ENCODE data around the gene RBM6. TPM values are rescaled to one million over a fixed set of nuclear protein-coding genes. Genes with fewer than 3 reads are reported as not detected.

RBM6 gene
- total RNA-seq, 1 experiment from 2014 or later, result 90.7 TPM

DNA sequence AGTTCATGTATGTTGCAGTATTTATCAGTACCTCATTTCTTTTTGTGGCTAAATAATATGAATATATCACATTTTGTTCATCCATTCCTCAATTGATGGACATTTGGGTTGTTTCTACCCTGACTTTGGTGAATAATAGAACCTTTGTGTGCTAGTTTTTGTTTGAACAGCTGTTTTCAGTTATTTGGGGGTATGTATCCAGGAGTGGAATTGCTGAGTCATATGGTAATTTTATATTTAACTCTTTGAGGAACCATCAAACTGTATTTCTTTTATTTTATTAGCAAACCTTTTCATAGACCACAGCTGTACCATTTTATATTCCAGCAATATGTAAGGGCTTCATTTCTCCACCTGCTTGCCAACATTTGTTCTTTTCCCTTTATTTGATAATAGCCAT lies 110.4 kb downstream of the RBM6 start:
- Mint-ChIP-seq H3K36me3 (ENCODE audit: insufficient read depth in 1 of 3, low read depth in 3 of 3) (peaks cover 19 to 52% (median 45%) of the 10 kb centered on the region in 3 experiments; a peak in 6 of 7 replicates), H3K27me3 (ENCODE audit: low read depth) (no peaks in the 10 kb centered on the region), H3K4me1 (no peaks in the 10 kb centered on the region), H3K27ac (peak overlapping the region in 1 of 3 experiments; percentile 25; a peak in 1 of 7 replicates), H3K9me3 (no peaks in the 10 kb centered on the region), H3K4me3 (no peak overlapping the region)
- no peak overlapping the region for H4K8ac ChIP-seq (replicated peaks; ENCODE audit: insufficient read length, low read depth, low read length)
- no peak overlapping the region for H3K4me2 ChIP-seq (ENCODE audit: insufficient read depth, insufficient read length, low read length)
- no peak overlapping the region for H3K56ac ChIP-seq (ENCODE audit: insufficient read length, low read depth, low read length)
- H3K9ac ChIP-seq (ENCODE audit: extremely low read depth, insufficient read length, low read length), result no peak overlapping the region
- no peak for DNase-seq
- H3K4me1 ChIP-seq (ENCODE audit: insufficient read depth, low read length), result no peaks in the 10 kb centered on the region
- H3K27me3 ChIP-seq (ENCODE audit: insufficient read depth, low read length), result no peaks in the 10 kb centered on the region
- no peak overlapping the region for H4K91ac ChIP-seq (ENCODE audit: insufficient read length, low read depth, low read length)
- H4K5ac ChIP-seq (ENCODE audit: insufficient read length, low read depth, low read length), result no peak overlapping the region
- no peak overlapping the region for H2BK20ac ChIP-seq (ENCODE audit: low read depth, low read length, poor library complexity, severe bottlenecking)
- H4K20me1 ChIP-seq (ENCODE audit: control insufficient read depth, insufficient read depth, insufficient read length), result no peaks in the 10 kb centered on the region
- H3T11ph ChIP-seq (ENCODE audit: low read length), result no peak overlapping the region
- no peak overlapping the region for H2AFZ ChIP-seq (ENCODE audit: low read length)
- H3K9me3 ChIP-seq (ENCODE audit: control insufficient read depth, low read depth, low read length), result no peaks in the 10 kb centered on the region
- no peak overlapping the region for H2BK12ac ChIP-seq (ENCODE audit: insufficient read length, low read depth, low read length)
- H3K18ac ChIP-seq (ENCODE audit: insufficient read length, low read depth, low read length), result no peak overlapping the region
- H3K23me2 ChIP-seq (ENCODE audit: insufficient read length, low read depth, low read length, poor library complexity, severe bottlenecking), result no peaks in the 10 kb centered on the region
- no peak overlapping the region for H2BK5ac ChIP-seq (ENCODE audit: insufficient read length, low read length)
- TF ChIP-seq, protein P1, sequence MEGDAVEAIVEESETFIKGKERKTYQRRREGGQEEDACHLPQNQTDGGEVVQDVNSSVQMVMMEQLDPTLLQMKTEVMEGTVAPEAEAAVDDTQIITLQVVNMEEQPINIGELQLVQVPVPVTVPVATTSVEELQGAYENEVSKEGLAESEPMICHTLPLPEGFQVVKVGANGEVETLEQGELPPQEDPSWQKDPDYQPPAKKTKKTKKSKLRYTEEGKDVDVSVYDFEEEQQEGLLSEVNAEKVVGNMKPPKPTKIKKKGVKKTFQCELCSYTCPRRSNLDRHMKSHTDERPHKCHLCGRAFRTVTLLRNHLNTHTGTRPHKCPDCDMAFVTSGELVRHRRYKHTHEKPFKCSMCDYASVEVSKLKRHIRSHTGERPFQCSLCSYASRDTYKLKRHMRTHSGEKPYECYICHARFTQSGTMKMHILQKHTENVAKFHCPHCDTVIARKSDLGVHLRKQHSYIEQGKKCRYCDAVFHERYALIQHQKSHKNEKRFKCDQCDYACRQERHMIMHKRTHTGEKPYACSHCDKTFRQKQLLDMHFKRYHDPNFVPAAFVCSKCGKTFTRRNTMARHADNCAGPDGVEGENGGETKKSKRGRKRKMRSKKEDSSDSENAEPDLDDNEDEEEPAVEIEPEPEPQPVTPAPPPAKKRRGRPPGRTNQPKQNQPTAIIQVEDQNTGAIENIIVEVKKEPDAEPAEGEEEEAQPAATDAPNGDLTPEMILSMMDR (conservative IDR thresholded peaks at IDR 0.05), result no peak
- H3K4ac ChIP-seq (ENCODE audit: low read depth, low read length), result no peak overlapping the region
- H3K79me2 ChIP-seq (ENCODE audit: insufficient read depth, low read length), result no peaks in the 10 kb centered on the region
- no peak overlapping the region for H2AK5ac ChIP-seq (ENCODE audit: insufficient read length, low read length)
- no peak overlapping the region for H3K27ac ChIP-seq (ENCODE audit: insufficient read length, low read depth, low read length)
- H3K79me1 ChIP-seq (ENCODE audit: insufficient read depth, low read depth, low read length, poor library complexity, severe bottlenecking), result no peaks in the 10 kb centered on the region
- no peak overlapping the region for H2BK120ac ChIP-seq (ENCODE audit: low read depth, low read length, poor library complexity, severe bottlenecking)
- H2BK15ac ChIP-seq (ENCODE audit: low read depth, low read length), result no peak overlapping the region
- no peak overlapping the region for H3K14ac ChIP-seq (ENCODE audit: insufficient read depth, low read length)
- no peak overlapping the region for H3K23ac ChIP-seq (ENCODE audit: insufficient read length, low read depth, low read length)
